H9 (cell line): ENCODE measurements around the gene CLPTM1L. TPM values are rescaled to one million over a fixed set of nuclear protein-coding genes. Genes with fewer than 3 reads are reported as not detected.
"Not testable (repeated sequence)": the region's sequence is repeated elsewhere in the genome, so short reads cannot be mapped to it uniquely, and the experiment has no call there.

Experiments
- DNase-seq: peaks from one replicate; pipeline ENCODE4 v3.0.0-alpha.2; 2017
- H2AFZ ChIP-seq: one replicate; pipeline ENCODE4 v1.6.1; 2013; ENCODE audit warnings: mild to moderate bottlenecking, low read length, control low read depth, moderate library complexity
- H2AK5ac ChIP-seq: 2 replicates; pipeline ENCODE4 v1.6.1; 2013; ENCODE audit warnings: low read length, control low read depth, mixed read lengths; ENCODE audit not compliant: insufficient read length
- H2BK120ac ChIP-seq: one replicate; pipeline ENCODE4 v1.6.1; 2013; ENCODE audit warnings: low read depth, mild to moderate bottlenecking, low read length, control low read depth, inconsistent platforms; ENCODE audit not compliant: poor library complexity, severe bottlenecking
- H2BK12ac ChIP-seq: 2 replicates; pipeline ENCODE4 v1.6.1; 2013; ENCODE audit warnings: low read length, control low read depth, mixed read lengths, low read depth; ENCODE audit not compliant: insufficient read length
- H2BK15ac ChIP-seq: 2 replicates; pipeline ENCODE4 v1.6.1; 2013; ENCODE audit warnings: low read depth, low read length, control low read depth
- H2BK20ac ChIP-seq: one replicate; pipeline ENCODE4 v1.6.1; 2013; ENCODE audit warnings: low read depth, mild to moderate bottlenecking, low read length, control low read depth, inconsistent platforms; ENCODE audit not compliant: poor library complexity, severe bottlenecking
- H2BK5ac ChIP-seq: 2 replicates; pipeline ENCODE4 v1.6.1; 2013; ENCODE audit warnings: low read length, control low read depth, mixed read lengths; ENCODE audit not compliant: insufficient read length
- H3K14ac ChIP-seq: 2 replicates; pipeline ENCODE4 v1.6.1; 2013; ENCODE audit warnings: low read length, control low read depth; ENCODE audit not compliant: insufficient read depth
- H3K18ac ChIP-seq: 2 replicates; pipeline ENCODE4 v1.6.1; 2013; ENCODE audit warnings: low read depth, mild to moderate bottlenecking, mixed read lengths, low read length, control low read depth; ENCODE audit not compliant: insufficient read length
- H3K23ac ChIP-seq: 2 replicates; pipeline ENCODE4 v1.6.1; 2013; ENCODE audit warnings: low read length, control low read depth, mixed read lengths, low read depth; ENCODE audit not compliant: insufficient read length
- H3K23me2 ChIP-seq: 2 replicates; pipeline ENCODE4 v1.6.1; 2013; ENCODE audit warnings: low read depth, mild to moderate bottlenecking, mixed read lengths, low read length, control low read depth; ENCODE audit not compliant: insufficient read length, poor library complexity, severe bottlenecking
- H3K27ac ChIP-seq: 2 replicates; pipeline ENCODE4 v1.5.1; 2013; ENCODE audit warnings: low read length, control low read depth, mixed read lengths, low read depth; ENCODE audit not compliant: insufficient read length
- H3K27me3 ChIP-seq: 2 replicates; pipeline ENCODE4 v1.6.1; 2013; ENCODE audit warnings: low read length, control low read depth, inconsistent platforms; ENCODE audit not compliant: insufficient read depth
- H3K4ac ChIP-seq: 2 replicates; pipeline ENCODE4 v1.6.1; 2013; ENCODE audit warnings: low read depth, mild to moderate bottlenecking, control low read depth, inconsistent platforms, low read length, moderate library complexity
- H3K4me1 ChIP-seq: 2 replicates; pipeline ENCODE4 v1.6.1; 2013; ENCODE audit warnings: low read length, control low read depth, inconsistent platforms; ENCODE audit not compliant: insufficient read depth
- H3K4me2 ChIP-seq: 2 replicates; pipeline ENCODE4 v1.6.1; 2013; ENCODE audit warnings: low read length, control low read depth, mixed read lengths; ENCODE audit not compliant: insufficient read length, insufficient read depth
- H3K56ac ChIP-seq: 2 replicates; pipeline ENCODE4 v1.6.1; 2013; ENCODE audit warnings: low read depth, mild to moderate bottlenecking, mixed read lengths, low read length, control low read depth; ENCODE audit not compliant: insufficient read length
- H3K79me1 ChIP-seq: 2 replicates; pipeline ENCODE4 v1.6.1; 2013; ENCODE audit warnings: low read depth, mild to moderate bottlenecking, moderate library complexity, low read length, control low read depth, inconsistent platforms; ENCODE audit not compliant: insufficient read depth, poor library complexity, severe bottlenecking
- H3K79me2 ChIP-seq: 2 replicates; pipeline ENCODE4 v1.6.1; 2013; ENCODE audit warnings: low read length, control low read depth, inconsistent platforms; ENCODE audit not compliant: insufficient read depth
- H3K9ac ChIP-seq: 2 replicates; pipeline ENCODE4 v1.6.1; 2013; ENCODE audit warnings: low read length, control low read depth, mixed read lengths; ENCODE audit not compliant: insufficient read length; ENCODE audit errors: extremely low read depth
- H3K9me3 ChIP-seq: one replicate; pipeline ENCODE4 v1.6.1; 2013; ENCODE audit warnings: low read depth, low read length, inconsistent platforms; ENCODE audit not compliant: control insufficient read depth
- H3T11ph ChIP-seq: one replicate; pipeline ENCODE4 v1.6.1; 2013; ENCODE audit warnings: mild to moderate bottlenecking, low read length, control low read depth, inconsistent platforms
- H4K20me1 ChIP-seq: one replicate; pipeline ENCODE4 v1.6.1; 2013; ENCODE audit not compliant: control insufficient read depth, insufficient read length, insufficient read depth
- H4K5ac ChIP-seq: 2 replicates; pipeline ENCODE4 v1.6.1; 2013; ENCODE audit warnings: low read depth, mild to moderate bottlenecking, mixed read lengths, low read length, control low read depth; ENCODE audit not compliant: insufficient read length
- H4K8ac ChIP-seq: replicated peaks from 2 replicates; pipeline ENCODE4 v1.6.1; 2013; ENCODE audit warnings: low read length, control low read depth, mixed read lengths, low read depth; ENCODE audit not compliant: insufficient read length
- H4K91ac ChIP-seq: 2 replicates; pipeline ENCODE4 v1.6.1; 2013; ENCODE audit warnings: low read depth, mild to moderate bottlenecking, moderate library complexity, mixed read lengths, low read length, control low read depth; ENCODE audit not compliant: insufficient read length
- H3K27ac Mint-ChIP-seq, 3 experiments: 2 replicates in 2 of 3; 3 replicates in 1 of 3; pipeline ENCODE4 v1.8.0; 2020 to 2021; ENCODE audit warnings: mixed read lengths in 3 of 3, mild to moderate bottlenecking in 1 of 3, moderate library complexity in 1 of 3
- H3K27me3 Mint-ChIP-seq: 2 replicates; pipeline ENCODE4 v1.8.0; 2021; ENCODE audit warnings: low read depth, mild to moderate bottlenecking, moderate library complexity, mixed read lengths
- H3K36me3 Mint-ChIP-seq, 3 experiments: 2 replicates in 2 of 3; 3 replicates in 1 of 3; pipeline ENCODE4 v1.8.0; 2020 to 2021; ENCODE audit warnings: low read depth in 3 of 3, mixed read lengths in 3 of 3; ENCODE audit not compliant: insufficient read depth in 1 of 3
- H3K4me1 Mint-ChIP-seq, 2 experiments: 2 replicates each; pipeline ENCODE4 v1.8.0; 2020; ENCODE audit warnings: mixed read lengths in 2 of 2
- H3K4me3 Mint-ChIP-seq, 2 experiments: 2 replicates in 1 of 2; 3 replicates in 1 of 2; pipeline ENCODE4 v1.8.0; 2020 to 2021; ENCODE audit warnings: mild to moderate bottlenecking in 2 of 2, mixed read lengths in 2 of 2, moderate library complexity in 1 of 2
- H3K9me3 Mint-ChIP-seq, 2 experiments: 2 replicates in 1 of 2; 3 replicates in 1 of 2; pipeline ENCODE4 v1.8.0; 2020; ENCODE audit warnings: mild to moderate bottlenecking in 2 of 2, mixed read lengths in 2 of 2, moderate library complexity in 1 of 2
- WGBS: extraction: QIAGEN DNeasy Blood & Tissue Kit; methylation state at CpG from one replicate; pipeline ENCODE4 v1.1.7; 2013; ENCODE audit warnings: missing lambda C conversion rate, low lambda C conversion rate, mixed read lengths; ENCODE audit not compliant: insufficient read length; ENCODE audit errors: extremely low coverage; 5-methylcytosine and 5-hydroxymethylcytosine counted together
- total RNA-seq: library from RNA; stranded (reverse); gene quantifications from 2 replicates; pipeline ENCODE4 v1.2.1, GENCODE V29; 2021

The CLPTM1L gene
- total RNA-seq, 1 experiment from 2014 or later: 108 TPM

- H3K23ac ChIP-seq, H4K91ac ChIP-seq, H3K4ac ChIP-seq, H3K14ac ChIP-seq, H3K4me3 Mint-ChIP-seq, H3K79me2 ChIP-seq, H3T11ph ChIP-seq, H3K56ac ChIP-seq, H4K8ac ChIP-seq, H2AK5ac ChIP-seq, H3K27ac ChIP-seq, H4K20me1 ChIP-seq, H3K9me3 Mint-ChIP-seq, H3K79me1 ChIP-seq, DNase-seq, H2BK5ac ChIP-seq, H2BK120ac ChIP-seq, H3K4me2 ChIP-seq, H2AFZ ChIP-seq, H3K9me3 ChIP-seq, H3K4me1 Mint-ChIP-seq, H2BK12ac ChIP-seq, H2BK15ac ChIP-seq, H3K27me3 ChIP-seq, H3K9ac ChIP-seq, H3K27me3 Mint-ChIP-seq, H3K27ac Mint-ChIP-seq, H3K4me1 ChIP-seq, H2BK20ac ChIP-seq, H3K18ac ChIP-seq, H4K5ac ChIP-seq, H3K23me2 ChIP-seq: not testable (repeated sequence)
- no CpG with 5 or more reads among the region's 34 CpGs for WGBS
- H3K36me3 Mint-ChIP-seq: peaks cover 50 to 85% (median 84%) of the 10 kb centered on the region in 3 experiments
Measured at GRCh38 chr5:1339139-1339817, 5.6 kb downstream of the CLPTM1L start.
